ENCODE data around the gene PTPN1.

PTPN1 gene

DNA sequence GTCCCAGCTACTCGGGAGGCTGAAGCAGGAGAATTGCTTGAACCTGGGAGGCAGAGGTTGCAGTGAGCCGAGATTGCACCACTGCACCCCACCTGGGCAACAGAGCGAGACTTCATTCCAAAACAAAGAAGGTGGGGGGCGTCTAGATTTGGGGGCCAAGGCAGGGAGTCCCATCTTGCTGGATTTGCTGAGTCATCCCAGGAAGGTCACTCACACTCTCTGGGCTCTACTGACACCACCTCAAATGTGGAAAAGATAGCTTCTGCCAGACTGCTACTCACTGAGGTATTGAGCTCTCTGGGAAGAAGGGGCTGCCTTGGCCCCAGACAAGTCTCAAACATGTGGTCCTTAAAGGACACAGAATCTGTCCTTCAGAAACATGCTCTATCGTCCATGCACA lies 106.8 kb downstream of the PTPN1 start:
- TF ChIP-seq FOXP2 (optimal IDR thresholded peaks at IDR 0.05; ENCODE audit: borderline replicate concordance, extremely low read depth, extremely low read length, insufficient read depth) = no peak
- TF ChIP-seq POLR2AphosphoS5 (IDR thresholded peaks at IDR 0.05; ENCODE audit: low read depth, low read length) = no peak
- no peak for TF ChIP-seq SIN3A (IDR thresholded peaks at IDR 0.05; ENCODE audit: borderline replicate concordance, insufficient read depth, low read length)
- TF ChIP-seq, protein P1, sequence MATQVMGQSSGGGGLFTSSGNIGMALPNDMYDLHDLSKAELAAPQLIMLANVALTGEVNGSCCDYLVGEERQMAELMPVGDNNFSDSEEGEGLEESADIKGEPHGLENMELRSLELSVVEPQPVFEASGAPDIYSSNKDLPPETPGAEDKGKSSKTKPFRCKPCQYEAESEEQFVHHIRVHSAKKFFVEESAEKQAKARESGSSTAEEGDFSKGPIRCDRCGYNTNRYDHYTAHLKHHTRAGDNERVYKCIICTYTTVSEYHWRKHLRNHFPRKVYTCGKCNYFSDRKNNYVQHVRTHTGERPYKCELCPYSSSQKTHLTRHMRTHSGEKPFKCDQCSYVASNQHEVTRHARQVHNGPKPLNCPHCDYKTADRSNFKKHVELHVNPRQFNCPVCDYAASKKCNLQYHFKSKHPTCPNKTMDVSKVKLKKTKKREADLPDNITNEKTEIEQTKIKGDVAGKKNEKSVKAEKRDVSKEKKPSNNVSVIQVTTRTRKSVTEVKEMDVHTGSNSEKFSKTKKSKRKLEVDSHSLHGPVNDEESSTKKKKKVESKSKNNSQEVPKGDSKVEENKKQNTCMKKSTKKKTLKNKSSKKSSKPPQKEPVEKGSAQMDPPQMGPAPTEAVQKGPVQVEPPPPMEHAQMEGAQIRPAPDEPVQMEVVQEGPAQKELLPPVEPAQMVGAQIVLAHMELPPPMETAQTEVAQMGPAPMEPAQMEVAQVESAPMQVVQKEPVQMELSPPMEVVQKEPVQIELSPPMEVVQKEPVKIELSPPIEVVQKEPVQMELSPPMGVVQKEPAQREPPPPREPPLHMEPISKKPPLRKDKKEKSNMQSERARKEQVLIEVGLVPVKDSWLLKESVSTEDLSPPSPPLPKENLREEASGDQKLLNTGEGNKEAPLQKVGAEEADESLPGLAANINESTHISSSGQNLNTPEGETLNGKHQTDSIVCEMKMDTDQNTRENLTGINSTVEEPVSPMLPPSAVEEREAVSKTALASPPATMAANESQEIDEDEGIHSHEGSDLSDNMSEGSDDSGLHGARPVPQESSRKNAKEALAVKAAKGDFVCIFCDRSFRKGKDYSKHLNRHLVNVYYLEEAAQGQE (IDR thresholded peaks at IDR 0.05; ENCODE audit: insufficient read depth in 1 of 2, low read depth in 2 of 2, low read length in 2 of 2) = no peak
- no peak for TF ChIP-seq TAF1 (IDR thresholded peaks at IDR 0.05; ENCODE audit: borderline replicate concordance, insufficient read depth, low read length)

DNA sequence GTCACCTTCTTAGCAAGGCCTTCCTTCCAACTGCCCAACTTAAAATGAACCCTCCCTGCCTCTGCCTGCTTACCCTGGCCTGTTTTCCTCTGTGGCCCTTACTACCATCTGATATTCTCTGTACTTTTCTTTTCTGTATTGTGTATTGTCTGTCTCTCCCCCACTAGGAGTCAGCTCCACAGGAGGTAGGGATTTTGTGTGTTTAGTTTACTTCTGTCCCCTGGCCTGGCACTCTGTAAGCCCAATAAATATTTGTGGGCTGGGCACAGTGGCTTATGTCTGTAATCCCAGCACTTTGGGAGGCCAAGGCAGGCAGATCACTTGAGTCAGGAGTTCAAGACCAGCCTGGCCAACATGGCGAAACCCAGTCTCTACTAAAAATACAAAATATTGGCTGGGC lies 108.4 kb downstream of the PTPN1 start:
- TF ChIP-seq SIN3A (IDR thresholded peaks at IDR 0.05; ENCODE audit: borderline replicate concordance, insufficient read depth, low read length) = no peak
- TF ChIP-seq, protein P1 (IDR thresholded peaks at IDR 0.05; ENCODE audit: insufficient read depth in 1 of 2, low read depth in 2 of 2, low read length in 2 of 2) = no peak
- TF ChIP-seq TAF1 (IDR thresholded peaks at IDR 0.05; ENCODE audit: borderline replicate concordance, insufficient read depth, low read length) = no peak
- no peak for TF ChIP-seq POLR2AphosphoS5 (IDR thresholded peaks at IDR 0.05; ENCODE audit: low read depth, low read length)
- TF ChIP-seq FOXP2 (optimal IDR thresholded peaks at IDR 0.05; ENCODE audit: borderline replicate concordance, extremely low read depth, extremely low read length, insufficient read depth) = no peak

DNA sequence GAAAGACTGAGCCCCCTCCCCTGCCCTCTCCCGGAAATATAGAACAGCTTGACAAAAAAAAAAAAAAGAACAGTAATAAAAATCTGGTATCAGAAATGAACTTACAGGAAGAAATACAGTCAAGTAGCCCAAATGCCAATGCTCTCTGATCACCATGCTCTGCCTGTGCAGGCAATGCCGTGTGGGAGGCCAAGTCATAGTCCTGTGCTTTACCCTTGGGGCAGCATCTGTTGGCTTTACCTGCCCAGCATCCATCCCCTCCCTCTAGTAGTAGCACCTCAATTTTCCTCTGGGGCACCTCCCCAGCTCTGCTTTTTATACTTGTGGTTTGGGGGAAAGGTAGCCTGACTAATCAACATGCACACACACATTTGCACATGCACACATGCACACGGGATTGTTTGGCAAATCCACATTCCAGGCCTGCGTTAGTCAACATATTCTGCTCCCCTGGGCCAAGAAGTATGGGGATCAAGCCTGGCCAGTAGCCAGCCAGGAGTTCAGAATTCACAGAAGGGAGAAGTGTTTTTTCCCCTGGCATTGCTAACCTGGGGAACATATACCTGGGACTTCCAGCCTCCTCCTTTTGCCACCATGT lies 111.0 kb downstream of the PTPN1 start:
- no peak for TF ChIP-seq FOXP2 (optimal IDR thresholded peaks at IDR 0.05; ENCODE audit: borderline replicate concordance, extremely low read depth, extremely low read length, insufficient read depth)

DNA sequence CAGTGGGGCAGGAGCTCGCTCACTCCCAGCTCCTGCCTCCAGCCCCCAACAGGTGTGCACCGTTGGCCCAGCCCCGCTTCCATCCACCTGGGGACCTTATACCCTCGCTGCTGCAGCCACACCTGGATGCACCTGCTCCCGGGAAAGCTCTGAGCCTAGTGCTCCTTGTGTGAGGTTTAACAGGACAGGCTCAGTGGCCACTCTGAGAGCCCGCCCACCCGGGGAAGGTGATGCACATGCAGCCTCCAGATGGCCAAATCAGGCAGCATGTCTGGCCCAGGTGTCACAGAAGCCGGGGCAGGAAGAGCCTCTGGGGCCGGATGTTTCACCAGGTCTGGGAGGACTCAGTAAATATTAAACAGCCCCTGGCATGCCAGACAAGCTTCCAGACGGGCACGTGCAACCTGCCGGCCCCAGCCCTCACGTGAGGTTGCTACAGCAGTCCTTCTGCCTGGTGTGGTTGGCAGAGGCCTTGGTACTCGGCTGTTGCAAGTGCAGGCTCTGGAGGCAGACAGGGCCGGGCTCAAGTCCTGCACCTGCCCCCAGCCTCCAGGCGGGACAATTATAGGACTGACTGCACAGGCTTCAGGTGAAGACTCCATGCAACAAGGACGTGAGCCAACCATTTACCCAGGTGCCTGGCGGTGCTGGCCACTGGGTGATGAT lies 114.3 kb downstream of the PTPN1 start:
- TF ChIP-seq POLR2AphosphoS5 (IDR thresholded peaks at IDR 0.05; ENCODE audit: low read depth, low read length) (no peak), FOXP2 (optimal IDR thresholded peaks at IDR 0.05; ENCODE audit: borderline replicate concordance, extremely low read depth, extremely low read length, insufficient read depth) (no peak), SIN3A (IDR thresholded peaks at IDR 0.05; ENCODE audit: borderline replicate concordance, insufficient read depth, low read length) (no peak), TAF1 (IDR thresholded peaks at IDR 0.05; ENCODE audit: borderline replicate concordance, insufficient read depth, low read length) (no peak)
- TF ChIP-seq, protein P1 (IDR thresholded peaks at IDR 0.05; ENCODE audit: insufficient read depth in 1 of 2, low read depth in 2 of 2, low read length in 2 of 2) = no peak

DNA sequence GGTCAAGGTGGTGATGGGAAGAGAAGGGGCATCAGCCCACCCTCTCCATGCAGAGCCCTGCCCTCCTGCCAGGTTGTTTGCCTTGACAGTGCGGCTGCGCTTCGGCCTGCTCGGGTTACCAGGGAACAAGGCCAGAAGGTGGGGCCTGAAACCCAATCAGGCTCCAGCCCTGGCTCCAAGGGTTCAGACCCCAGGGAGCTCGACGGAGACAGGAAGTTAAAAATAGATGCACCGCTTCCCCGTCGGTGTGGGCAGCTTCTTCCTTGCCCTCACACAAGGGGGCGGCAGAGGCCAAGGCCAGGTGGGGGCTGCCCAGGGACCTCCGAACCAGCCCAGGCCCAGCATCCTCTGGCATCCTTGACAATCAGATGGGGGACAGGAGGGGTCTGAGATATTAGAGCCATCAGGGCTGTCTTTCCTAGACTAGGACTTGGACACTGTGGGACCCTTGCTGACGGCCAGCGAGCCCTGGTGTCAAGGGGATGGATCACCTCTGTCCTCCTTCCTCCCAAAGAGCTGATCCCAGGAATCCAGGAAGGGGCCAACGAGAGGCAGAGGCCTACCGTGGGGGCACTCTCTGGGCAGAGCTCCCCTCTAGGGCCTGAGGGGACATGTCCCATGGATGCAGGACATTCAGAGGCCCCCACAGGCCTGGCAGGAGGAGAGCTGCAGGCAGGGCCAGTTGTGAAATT lies 115.9 kb downstream of the PTPN1 start:
- TF ChIP-seq TAF1 (IDR thresholded peaks at IDR 0.05; ENCODE audit: borderline replicate concordance, insufficient read depth, low read length) = no peak
- TF ChIP-seq, protein P1 (IDR thresholded peaks at IDR 0.05; ENCODE audit: insufficient read depth in 1 of 2, low read depth in 2 of 2, low read length in 2 of 2) = no peak
- TF ChIP-seq POLR2AphosphoS5 (IDR thresholded peaks at IDR 0.05; ENCODE audit: low read depth, low read length) = no peak
- TF ChIP-seq FOXP2 (optimal IDR thresholded peaks at IDR 0.05; ENCODE audit: borderline replicate concordance, extremely low read depth, extremely low read length, insufficient read depth) = no peak
- TF ChIP-seq SIN3A (IDR thresholded peaks at IDR 0.05; ENCODE audit: borderline replicate concordance, insufficient read depth, low read length) = no peak
